ENCODE data around the gene ZNF705A. TPM values are rescaled to one million over a fixed set of nuclear protein-coding genes. Genes with fewer than 3 reads are reported as not detected.
"Not testable (repeated sequence)": the region's sequence is repeated elsewhere in the genome, so short reads cannot be mapped to it uniquely, and the experiment has no call there.

ZNF705A gene
- polyA plus RNA-seq, 3 donors, result not detected

GRCh38 chr12:8183346-8183745 is 26.5 kb downstream of the ZNF705A start:
- DNase-seq (ENCODE audit: low read depth in 3 of 3, low spot score in 2 of 3), result not testable (repeated sequence)

GRCh38 chr12:8184206-8184605 is 27.4 kb downstream of the ZNF705A start:
- DNase-seq (ENCODE audit: low read depth in 3 of 3, low spot score in 2 of 3), result not testable (repeated sequence)

GRCh38 chr12:8188088-8188487 is 31.3 kb downstream of the ZNF705A start:
- not testable (repeated sequence) for DNase-seq (ENCODE audit: low read depth in 3 of 3, low spot score in 2 of 3)

- not testable (repeated sequence) for DNase-seq (ENCODE audit: low read depth in 3 of 3, low spot score in 2 of 3)
Observed at GRCh38 chr12:8197685-8198308, 41.0 kb downstream of the ZNF705A start.

- not testable (repeated sequence) for DNase-seq (ENCODE audit: low read depth in 3 of 3, low spot score in 2 of 3)
Observed at GRCh38 chr12:8218711-8219382, 62.0 kb downstream of the ZNF705A start.

GRCh38 chr12:8221375-8221774 is 64.6 kb downstream of the ZNF705A start:
- not testable (repeated sequence) for DNase-seq (ENCODE audit: low read depth in 3 of 3, low spot score in 2 of 3)

- DNase-seq (ENCODE audit: low read depth in 3 of 3, low spot score in 2 of 3), result not testable (repeated sequence)
Observed at GRCh38 chr12:8221844-8222243, 65.0 kb downstream of the ZNF705A start.

- not testable (repeated sequence) for DNase-seq (ENCODE audit: low read depth in 3 of 3, low spot score in 2 of 3)
Observed at GRCh38 chr12:8222303-8222702, 65.5 kb downstream of the ZNF705A start.

DNA sequence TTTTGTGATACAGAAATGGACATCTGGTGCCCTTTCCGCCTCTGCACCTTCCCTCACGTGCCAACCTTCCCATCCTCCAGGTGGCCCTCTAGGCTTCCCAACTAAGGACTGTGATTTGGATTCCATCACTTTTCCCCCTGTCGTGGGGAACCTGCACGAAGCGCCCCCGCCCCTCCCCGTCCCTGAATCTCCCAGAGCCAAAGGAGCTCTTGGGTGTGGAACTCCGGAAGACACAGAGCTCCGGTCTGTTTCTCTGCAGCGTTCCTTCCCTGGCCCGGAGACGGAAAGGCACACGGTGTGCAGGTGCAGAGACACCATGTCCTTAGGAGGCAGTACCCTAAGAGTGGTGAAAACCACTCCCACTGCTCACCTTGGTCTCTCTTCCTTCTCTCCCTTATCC is 66.8 kb downstream of the ZNF705A start:
- not testable (repeated sequence) for DNase-seq (ENCODE audit: low read depth in 3 of 3, low spot score in 2 of 3)

GRCh38 chr12:8224782-8225181 is 68.0 kb downstream of the ZNF705A start:
- DNase-seq (ENCODE audit: low read depth in 3 of 3, low spot score in 2 of 3), result not testable (repeated sequence)

DNA sequence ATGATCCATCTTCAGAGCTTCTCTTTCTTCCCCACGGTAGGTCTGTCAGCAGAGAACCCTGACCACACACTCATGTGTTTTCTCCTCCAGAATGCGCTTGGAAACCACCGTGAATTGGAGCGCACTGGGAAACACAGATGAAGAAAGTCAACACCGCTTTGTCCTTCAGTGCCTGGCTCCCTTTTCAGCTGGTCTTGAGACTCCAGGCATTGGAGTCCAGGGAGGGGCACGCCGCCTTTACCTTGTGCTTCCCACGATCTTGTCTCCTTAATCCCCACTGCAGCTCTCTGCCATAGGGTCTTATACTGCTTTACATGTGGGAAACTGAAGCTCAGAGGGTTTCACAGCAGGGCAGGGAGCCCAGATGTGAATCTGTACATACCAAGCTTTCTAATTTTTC is 69.5 kb downstream of the ZNF705A start:
- DNase-seq (ENCODE audit: low read depth in 3 of 3, low spot score in 2 of 3), result no peak

GRCh38 chr12:8226992-8227731 is 70.3 kb downstream of the ZNF705A start, which contains the start of gene FAM90A1:
Gene FAM90A1, minus strand, starts transcription at chr12:8227618. Its CDS starts 2,786 bp downstream, at chr12:8224832.
- DNase-seq (ENCODE audit: low read depth in 3 of 3, low spot score in 2 of 3), result not testable (repeated sequence)

DNA sequence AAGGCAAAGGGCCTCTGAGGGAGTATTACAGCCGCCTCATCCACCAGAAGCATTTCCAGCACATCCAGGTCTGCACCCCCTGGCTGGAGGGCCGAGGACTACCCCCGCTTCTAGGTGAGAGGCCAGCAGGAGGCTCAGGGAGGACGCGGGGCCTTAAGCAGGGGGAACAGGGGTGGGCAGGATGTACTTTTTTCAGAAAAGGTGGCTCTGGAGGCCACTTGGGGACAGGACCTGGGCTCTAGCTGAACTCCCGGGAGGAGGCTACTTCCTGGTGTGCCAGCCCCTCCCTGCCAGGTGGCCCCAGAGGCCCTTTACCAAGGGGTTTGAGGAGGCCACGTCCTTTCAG is 70.9 kb downstream of the ZNF705A start:
- not testable (repeated sequence) for DNase-seq (ENCODE audit: low read depth in 3 of 3, low spot score in 2 of 3)

- not testable (repeated sequence) for DNase-seq (ENCODE audit: low read depth in 3 of 3, low spot score in 2 of 3)
Observed at GRCh38 chr12:8228607-8229006, 71.8 kb downstream of the ZNF705A start.

GRCh38 chr12:8229486-8229885 is 72.7 kb downstream of the ZNF705A start:
- not testable (repeated sequence) for DNase-seq (ENCODE audit: low read depth in 3 of 3, low spot score in 2 of 3)

Other genes with a start within 250 kb of the ZNF705A start
- 10 to 100 TPM; 13.5 to 17.8 (median 17.8) TPM for gene SLC2A3, start 220.8 kb upstream of the ZNF705A start, polyA plus RNA-seq (ENCODE audit: insufficient read length in 3 of 3)
- 10 to 100 TPM; 19.9 to 22.2 (median 22.1) TPM for gene FOXJ2, start 124.3 kb upstream of the ZNF705A start, polyA plus RNA-seq (ENCODE audit: insufficient read length in 3 of 3)
- 1 to 10 TPM; 3.4 to 3.6 (median 3.5) TPM for gene C3AR1, start 90.7 kb upstream of the ZNF705A start, polyA plus RNA-seq (ENCODE audit: insufficient read length in 3 of 3)
- 10 to 100 TPM; 32.1 to 35.5 (median 32.8) TPM for gene NECAP1, start 74.7 kb upstream of the ZNF705A start, polyA plus RNA-seq (ENCODE audit: insufficient read length in 3 of 3)
- 1 to 10 TPM; 1.6 to 1.9 (median 1.8) TPM for gene CLEC4A, start 33.4 kb upstream of the ZNF705A start, polyA plus RNA-seq (ENCODE audit: insufficient read length in 3 of 3)
- gene FAM90A1, start 70.6 kb downstream of the ZNF705A start, polyA plus RNA-seq (ENCODE audit: insufficient read length in 3 of 3), result 1 to 10 TPM in 1 of 3 donors, under 1 TPM in 2; 0.91 to 2.0 (median 0.97) TPM

All from right renal cortex interstitium (tissue), 3 donors.